Neural cell (in vitro differentiated cells): ENCODE measurements around the gene PSMD3.

Experiments used
- CTCF ChIP-seq: fragments of 450-650 bp; IDR thresholded peaks from 2 replicates; pipeline ENCODE4 v1.5.1; 2014; ENCODE audit warnings: antibody characterized with exemption, mild to moderate bottlenecking, moderate library complexity; ENCODE audit not compliant: poor library complexity, severe bottlenecking
- EP300 ChIP-seq: fragments of 450-650 bp; conservative IDR thresholded peaks from 2 replicates; pipeline ENCODE4 v1.6.1; 2014; ENCODE audit warnings: antibody characterized with exemption, mild to moderate bottlenecking, moderate library complexity; ENCODE audit not compliant: poor library complexity, severe bottlenecking
- EZH2 ChIP-seq: fragments of 200-600, 300-800 bp; shearing (Covaris generic), sonication (generic); IDR thresholded peaks from 2 replicates; pipeline ENCODE4 v1.6.1; 2014; ENCODE audit warnings: antibody characterized with exemption, low read length, borderline replicate concordance, mild to moderate bottlenecking; ENCODE audit not compliant: insufficient read depth, poor library complexity, severe bottlenecking
- RAD21 ChIP-seq: fragments of 450-650 bp; conservative IDR thresholded peaks from 2 replicates; pipeline ENCODE4 v1.6.1; 2014; ENCODE audit warnings: antibody characterized with exemption, mild to moderate bottlenecking, moderate library complexity
- REST ChIP-seq: IDR thresholded peaks from 2 replicates; pipeline ENCODE4 v1.6.1; 2012; ENCODE audit warnings: borderline replicate concordance

GRCh38 chr17:40038882-40039513 is 58.4 kb downstream of the PSMD3 start:
- TF ChIP-seq REST (no peak), CTCF (peak; percentile 36), EP300 (no peak), EZH2 (no peak), RAD21 (peak; percentile 21)
